ACC112 (cell line): Measurements from ENCODE around the gene ABHD10.
A peak's percentile ranks its signal among the peaks of the same experiment; 100 is the strongest.

Source experiments
- H2AFZ ChIP-seq: fragments of 200-600 bp; sonication (generic); one replicate; pipeline ENCODE4 v1.6.0; 2017; ENCODE audit warnings: antibody characterized with exemption, low read length; ENCODE audit not compliant: unreplicated experiment
- H3K27ac ChIP-seq: fragments of 200-600 bp; sonication (generic); 2 replicates; pipeline ENCODE4 v1.5.1; 2014; ENCODE audit warnings: low read depth, mild to moderate bottlenecking, antibody characterized with exemption, low read length, moderate library complexity
- H3K27me3 ChIP-seq: fragments of 200-600 bp; sonication (generic); 2 replicates; pipeline ENCODE4 v1.6.1; 2014; ENCODE audit warnings: mild to moderate bottlenecking, antibody characterized with exemption, low read length, moderate library complexity, mixed read lengths; ENCODE audit not compliant: insufficient read depth
- H3K36me3 ChIP-seq: fragments of 200-600 bp; sonication (generic); 2 replicates; pipeline ENCODE4 v1.6.1; 2016; ENCODE audit warnings: mild to moderate bottlenecking, antibody characterized with exemption, low read length, moderate library complexity, mixed read lengths; ENCODE audit not compliant: insufficient read depth
- H3K4me1 ChIP-seq: fragments of 200-600 bp; sonication (generic); one replicate; pipeline ENCODE4 v1.6.1; 2016; ENCODE audit warnings: low read length, mixed read lengths; ENCODE audit not compliant: insufficient read depth, unreplicated experiment, control insufficient read depth
- H3K4me3 ChIP-seq: fragments of 200-600 bp; sonication (generic); 2 replicates; pipeline ENCODE4 v1.5.1; 2014; ENCODE audit warnings: mild to moderate bottlenecking, low read depth, low read length
- H3K79me2 ChIP-seq: fragments of 200-600 bp; sonication (generic); one replicate; pipeline ENCODE4 v1.6.0; 2016; ENCODE audit warnings: low read length; ENCODE audit not compliant: control insufficient read depth, unreplicated experiment, insufficient read depth

The ABHD10 gene

DNA sequence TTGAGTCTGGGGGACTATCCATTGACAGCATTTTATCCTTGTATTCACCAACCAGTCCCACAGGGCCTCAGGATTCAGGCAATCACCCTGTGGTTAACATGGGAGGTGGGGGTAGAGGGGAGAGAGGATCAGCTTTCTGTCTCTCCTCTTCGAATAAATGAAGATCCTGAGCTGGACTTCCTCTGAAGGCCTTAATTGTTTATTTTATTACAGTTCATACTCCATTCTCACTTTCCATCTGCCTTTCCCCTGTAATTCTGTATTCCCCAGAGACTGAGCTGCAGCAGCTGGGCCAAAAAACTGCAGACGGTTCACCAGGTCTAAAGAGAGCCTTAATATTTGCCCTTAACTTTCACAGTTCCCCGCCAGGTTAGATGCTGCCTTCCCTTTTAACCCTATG is 31.8 kb downstream of the ABHD10 start:
- H2AFZ ChIP-seq = no peak overlapping the region
- H3K27ac ChIP-seq = no peak overlapping the region
- H3K79me2 ChIP-seq = no peaks in the 10 kb centered on the region
- H3K36me3 ChIP-seq = no peaks in the 10 kb centered on the region
- peaks cover 7% of the 10 kb centered on the region for H3K4me1 ChIP-seq
- no peak overlapping the region for H3K4me3 ChIP-seq
- H3K27me3 ChIP-seq = no peaks in the 10 kb centered on the region

DNA sequence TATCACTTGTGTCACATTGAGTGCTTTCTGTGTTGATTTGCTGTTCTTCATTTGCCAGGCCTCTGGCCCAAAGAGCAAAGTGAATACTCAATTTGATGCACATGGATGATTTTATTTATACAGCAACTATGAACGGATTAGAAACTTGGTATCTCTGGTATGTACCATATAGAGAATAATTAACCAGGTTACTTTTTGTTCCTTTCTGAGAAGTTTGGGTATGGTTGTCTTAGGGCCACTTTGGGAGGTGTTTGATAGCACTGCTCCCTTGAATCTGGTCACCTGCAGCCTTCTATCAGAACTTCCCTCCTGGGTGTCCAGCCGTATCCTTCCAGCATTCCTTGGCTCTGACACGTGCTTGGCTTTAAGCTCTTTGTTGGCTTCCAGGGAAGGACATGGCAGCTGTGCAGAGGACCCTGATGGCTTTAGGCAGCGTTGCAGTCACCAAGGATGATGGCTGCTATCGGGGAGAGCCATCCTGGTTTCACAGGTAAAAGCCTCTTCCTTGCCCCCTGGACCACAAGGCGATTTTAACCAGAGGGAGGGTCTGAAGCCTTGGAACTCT is 32.6 kb downstream of the ABHD10 start:
- no peak overlapping the region for H3K27ac ChIP-seq
- H3K4me3 ChIP-seq = no peak overlapping the region
- H2AFZ ChIP-seq = no peak overlapping the region
- no peaks in the 10 kb centered on the region for H3K36me3 ChIP-seq
- no peaks in the 10 kb centered on the region for H3K27me3 ChIP-seq
- peaks cover 7% of the 10 kb centered on the region for H3K4me1 ChIP-seq
- H3K79me2 ChIP-seq = no peaks in the 10 kb centered on the region

DNA sequence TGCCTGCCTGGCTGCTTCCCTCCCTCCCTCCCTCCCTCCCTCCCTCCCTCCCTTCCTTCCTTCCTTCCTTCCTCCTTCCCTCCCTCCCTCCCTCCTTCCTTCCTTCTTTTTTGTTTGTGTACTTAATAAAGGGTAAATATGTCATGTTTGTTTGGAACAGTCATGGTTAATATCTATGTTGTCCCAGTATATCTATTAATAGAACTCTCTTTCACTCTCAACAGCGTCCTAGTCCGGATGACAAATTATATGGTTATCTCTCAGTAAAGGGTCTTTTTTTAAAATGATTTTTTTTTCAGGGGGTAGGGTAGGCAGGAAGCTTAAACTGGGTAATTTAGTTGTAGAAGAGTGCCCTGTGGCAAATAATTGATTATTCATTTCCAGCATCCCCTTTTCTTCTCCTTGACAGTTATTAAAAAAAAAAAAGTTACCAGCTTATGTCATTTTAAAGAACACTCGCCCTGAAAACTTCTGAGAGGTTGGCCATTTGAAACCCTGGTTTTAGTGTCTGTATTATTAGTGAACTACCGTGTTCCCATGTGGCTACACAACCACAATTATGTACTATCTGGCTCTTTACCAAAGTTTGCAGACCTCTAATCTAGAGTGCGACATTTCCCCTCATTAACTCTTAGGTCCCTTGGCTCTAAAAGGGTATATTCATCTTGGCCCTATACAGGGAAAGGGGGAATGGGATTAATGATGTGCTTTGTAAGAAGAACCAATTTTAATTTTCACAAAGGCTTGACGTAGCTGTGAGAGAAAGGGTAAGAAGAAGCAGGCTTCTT is 33.6 kb downstream of the ABHD10 start:
- Histone ChIP-seq H2AFZ (no peak overlapping the region), H3K4me1 (peaks cover 6% of the 10 kb centered on the region), H3K4me3 (no peak overlapping the region), H3K79me2 (no peaks in the 10 kb centered on the region), H3K27ac (no peak overlapping the region), H3K36me3 (no peaks in the 10 kb centered on the region), H3K27me3 (no peaks in the 10 kb centered on the region)

DNA sequence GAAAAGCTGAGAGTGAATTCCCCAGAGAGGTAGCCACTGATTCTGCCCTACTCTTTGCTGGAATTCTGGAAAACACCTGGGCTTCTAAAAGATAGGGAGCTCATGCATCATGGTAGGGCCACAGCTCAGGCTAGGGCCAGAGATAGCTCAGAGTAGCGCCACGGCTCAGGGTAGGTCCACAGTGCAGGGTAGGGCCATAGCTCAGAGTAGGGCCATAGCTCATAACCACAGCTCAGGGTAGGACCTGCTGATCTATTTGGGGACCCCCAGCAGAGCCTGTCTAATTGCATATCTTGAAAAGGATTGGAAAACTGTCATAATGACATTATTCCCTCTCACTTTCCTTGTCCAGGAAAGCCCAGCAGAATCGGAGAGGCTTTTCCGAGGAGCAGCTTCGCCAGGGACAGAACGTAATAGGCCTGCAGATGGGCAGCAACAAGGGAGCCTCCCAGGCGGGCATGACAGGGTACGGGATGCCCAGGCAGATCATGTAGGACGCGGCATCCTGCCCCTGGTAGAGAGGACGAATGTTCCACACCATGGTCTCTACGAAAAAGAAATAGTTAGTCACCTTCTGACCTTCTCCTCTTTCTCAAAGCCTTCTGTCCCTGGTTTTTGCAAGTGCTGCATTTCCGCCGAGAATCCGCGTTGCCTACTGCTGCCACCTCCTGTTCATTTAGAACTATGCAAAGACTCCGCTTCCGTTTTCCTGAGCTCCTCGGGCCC is 34.4 kb downstream of the ABHD10 start:
- H3K27me3 ChIP-seq = no peaks in the 10 kb centered on the region
- no peaks in the 10 kb centered on the region for H3K79me2 ChIP-seq
- H3K4me3 ChIP-seq = no peak overlapping the region
- no peaks in the 10 kb centered on the region for H3K4me1 ChIP-seq
- no peak overlapping the region for H3K27ac ChIP-seq
- H3K36me3 ChIP-seq = no peaks in the 10 kb centered on the region
- H2AFZ ChIP-seq = peak overlapping the region; percentile 46

DNA sequence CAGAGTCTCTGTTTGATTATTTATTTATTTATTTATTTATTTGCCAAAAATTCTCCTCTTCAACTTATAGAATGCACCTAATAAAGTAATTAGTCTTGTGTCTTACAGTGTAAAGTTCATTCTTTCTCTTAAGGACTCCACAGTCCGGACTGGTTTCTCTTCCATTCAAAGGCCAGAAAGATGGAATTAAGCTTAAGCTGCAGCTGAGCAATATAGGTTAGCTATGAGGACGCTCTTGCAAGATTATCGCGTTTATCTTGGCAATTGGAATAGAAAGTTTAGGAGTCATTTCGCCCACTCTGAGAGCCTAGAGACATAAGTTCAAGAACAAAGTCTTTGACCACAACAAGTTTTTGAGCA is 34.9 kb downstream of the ABHD10 start:
- no peaks in the 10 kb centered on the region for H3K79me2 ChIP-seq
- H3K36me3 ChIP-seq = no peaks in the 10 kb centered on the region
- H3K27ac ChIP-seq = no peak overlapping the region
- H3K4me1 ChIP-seq = no peaks in the 10 kb centered on the region
- no peak overlapping the region for H2AFZ ChIP-seq
- no peak overlapping the region for H3K4me3 ChIP-seq
- no peaks in the 10 kb centered on the region for H3K27me3 ChIP-seq

DNA sequence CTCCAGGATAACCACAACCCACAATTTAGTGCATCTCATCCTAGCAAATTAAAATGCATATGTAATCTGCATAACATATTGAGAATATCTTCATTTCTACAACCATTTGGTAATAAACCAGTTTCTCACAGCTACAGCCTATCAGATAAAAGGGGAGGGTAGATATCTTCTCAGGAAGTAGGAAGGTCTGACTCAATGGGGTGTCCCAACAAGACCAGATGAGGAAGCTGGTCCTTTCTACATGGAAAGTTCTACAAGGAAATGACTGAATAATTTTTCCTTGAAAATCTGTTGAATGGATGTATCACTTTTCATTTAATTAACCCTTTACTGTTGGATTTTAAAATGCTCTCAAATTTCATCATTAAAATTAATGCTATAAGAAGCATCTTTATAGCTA is 38.3 kb downstream of the ABHD10 start:
- Histone ChIP-seq H3K27ac (no peak overlapping the region), H3K36me3 (no peaks in the 10 kb centered on the region), H2AFZ (no peak overlapping the region), H3K27me3 (no peaks in the 10 kb centered on the region), H3K4me1 (no peaks in the 10 kb centered on the region), H3K79me2 (no peaks in the 10 kb centered on the region), H3K4me3 (no peak overlapping the region)

DNA sequence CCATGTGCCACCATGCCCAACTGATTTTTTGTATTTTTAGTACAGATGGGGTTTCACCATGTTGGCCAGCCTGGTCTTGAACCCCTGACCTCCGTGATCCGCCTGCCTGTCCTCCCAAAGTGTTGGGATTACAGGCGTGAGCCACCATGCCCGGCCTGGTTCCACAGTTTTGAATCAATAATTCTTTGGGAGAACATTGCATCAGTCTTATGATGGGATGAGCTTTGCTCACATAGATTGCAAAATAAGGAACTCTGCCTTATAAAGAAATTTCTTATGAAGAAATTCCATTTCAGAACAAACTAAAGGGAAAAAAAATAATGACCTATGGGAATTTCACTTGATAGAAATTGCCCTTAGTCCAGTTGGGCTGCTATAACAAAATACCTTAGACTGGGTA is 39.9 kb downstream of the ABHD10 start:
- Histone ChIP-seq H2AFZ (no peak overlapping the region), H3K27ac (no peak overlapping the region), H3K36me3 (no peaks in the 10 kb centered on the region), H3K4me3 (no peak overlapping the region), H3K79me2 (no peaks in the 10 kb centered on the region), H3K4me1 (no peaks in the 10 kb centered on the region), H3K27me3 (no peaks in the 10 kb centered on the region)

DNA sequence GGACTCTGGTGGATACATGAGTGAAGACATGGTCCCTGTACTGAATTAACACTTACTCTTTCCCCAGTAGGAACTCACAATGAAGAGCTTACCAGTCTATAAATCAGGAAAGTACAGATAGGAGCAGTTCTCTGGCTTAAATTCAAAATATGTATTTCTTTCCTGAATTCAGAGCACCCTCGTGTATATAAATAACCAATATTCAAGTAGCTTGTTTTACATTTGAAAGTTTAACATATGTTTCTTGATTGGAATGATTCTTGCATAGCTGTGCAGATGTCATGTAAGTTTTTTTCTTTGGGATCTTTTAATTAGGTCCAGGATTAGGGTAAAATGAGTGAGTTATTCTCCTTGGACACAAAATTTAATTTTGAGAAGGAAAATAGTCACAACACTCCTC is 40.9 kb downstream of the ABHD10 start:
- Histone ChIP-seq H3K36me3 (no peaks in the 10 kb centered on the region), H3K4me3 (no peak overlapping the region), H3K27me3 (no peaks in the 10 kb centered on the region), H3K79me2 (no peaks in the 10 kb centered on the region), H3K27ac (no peak overlapping the region), H2AFZ (no peak overlapping the region), H3K4me1 (no peaks in the 10 kb centered on the region)

DNA sequence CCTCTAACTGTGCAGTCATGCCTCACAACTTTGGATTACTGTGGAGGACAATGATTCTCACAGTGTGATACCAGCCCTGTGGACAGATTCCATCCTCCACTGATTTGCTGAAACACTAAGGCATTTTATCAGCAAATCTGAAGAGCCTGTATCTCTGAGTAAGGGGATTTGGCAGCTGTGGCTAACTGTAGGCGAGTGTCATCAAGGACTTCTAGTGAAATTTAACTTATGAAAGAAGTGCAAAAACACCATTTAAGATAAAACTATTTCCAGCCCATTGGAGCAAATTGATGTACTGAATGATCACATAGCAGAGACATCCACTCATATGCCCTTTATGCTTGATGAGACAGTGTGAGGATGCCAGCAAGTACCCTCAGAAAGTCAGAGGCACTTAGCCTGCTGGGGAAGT is 41.9 kb downstream of the ABHD10 start:
- no peaks in the 10 kb centered on the region for H3K36me3 ChIP-seq
- no peaks in the 10 kb centered on the region for H3K79me2 ChIP-seq
- no peaks in the 10 kb centered on the region for H3K27me3 ChIP-seq
- H2AFZ ChIP-seq = no peak overlapping the region
- H3K27ac ChIP-seq = no peak overlapping the region
- no peaks in the 10 kb centered on the region for H3K4me1 ChIP-seq
- no peak overlapping the region for H3K4me3 ChIP-seq

DNA sequence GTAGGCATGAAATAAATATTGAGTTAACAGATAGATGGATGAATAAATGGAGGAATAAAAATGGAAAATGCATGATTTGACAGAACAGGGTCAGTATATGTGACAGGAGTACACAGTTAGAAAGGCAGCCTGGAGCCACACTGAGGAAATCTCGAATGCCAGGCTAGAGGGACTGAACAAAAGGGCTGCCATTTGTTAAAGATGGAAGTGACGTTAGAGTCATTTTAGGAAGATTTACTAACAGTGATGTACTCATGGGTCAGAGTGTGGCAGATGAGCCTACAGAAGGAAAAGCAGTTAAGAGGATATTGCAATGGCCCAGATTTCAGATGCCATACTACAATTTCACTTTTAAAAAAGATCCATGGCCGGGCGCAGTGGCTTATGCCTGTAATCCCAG is 48.3 kb downstream of the ABHD10 start:
- Histone ChIP-seq H3K79me2 (no peaks in the 10 kb centered on the region), H2AFZ (no peak overlapping the region), H3K36me3 (no peaks in the 10 kb centered on the region), H3K4me3 (no peak overlapping the region), H3K4me1 (no peaks in the 10 kb centered on the region), H3K27ac (no peak overlapping the region), H3K27me3 (no peaks in the 10 kb centered on the region)

DNA sequence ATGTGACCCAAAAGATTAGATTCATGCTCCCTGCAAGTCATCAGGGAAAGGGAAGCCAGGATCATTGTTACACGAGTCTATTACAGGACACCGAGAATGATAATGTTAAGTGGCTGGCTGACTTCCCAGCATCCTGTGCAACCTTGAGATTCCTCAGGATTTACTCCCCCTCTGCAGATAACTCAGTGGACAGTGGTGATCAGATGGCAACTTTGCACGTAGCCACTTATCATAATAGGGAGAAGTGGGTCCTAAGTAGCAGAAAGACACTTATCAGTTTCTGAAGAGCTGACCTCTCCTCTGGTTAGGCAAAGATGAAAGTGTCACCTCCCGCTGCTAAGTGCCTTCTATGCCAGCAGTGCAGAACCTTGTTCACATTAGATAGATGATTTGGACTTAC is 49.0 kb downstream of the ABHD10 start:
- H2AFZ ChIP-seq = no peak overlapping the region
- H3K27me3 ChIP-seq = no peaks in the 10 kb centered on the region
- no peak overlapping the region for H3K27ac ChIP-seq
- no peaks in the 10 kb centered on the region for H3K36me3 ChIP-seq
- H3K4me3 ChIP-seq = no peak overlapping the region
- no peaks in the 10 kb centered on the region for H3K4me1 ChIP-seq
- H3K79me2 ChIP-seq = no peaks in the 10 kb centered on the region
